ENCODE data around the gene OR7C2. TPM values are rescaled to one million over a fixed set of nuclear protein-coding genes. Genes with fewer than 3 reads are reported as not detected.

Gene OR7C2
- not detected in 2 replicates for total RNA-seq

DNA sequence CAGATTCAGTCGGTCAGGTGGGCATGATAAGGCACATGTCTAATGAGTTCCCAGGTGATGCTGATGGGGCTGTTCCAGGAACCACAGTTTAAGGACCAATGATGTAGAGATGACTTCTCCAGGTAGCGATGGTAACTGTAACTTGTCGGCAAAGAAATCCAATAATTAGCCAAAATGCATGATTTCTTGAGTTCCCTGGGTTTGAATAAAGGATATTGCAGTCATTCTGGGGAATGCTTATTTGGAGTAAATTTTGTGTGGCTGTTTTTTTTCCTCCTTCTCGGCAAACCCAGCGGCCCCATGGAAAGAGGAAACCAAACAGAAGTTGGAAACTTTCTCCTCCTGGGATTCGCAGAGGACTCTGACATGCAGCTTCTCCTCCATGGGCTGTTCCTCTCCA lies at the start of gene OR7C2:
OR7C2 (plus strand) TSS at position 301 of the 400 bp plus-strand sequence; CDS start at position 301, 0 bp downstream.

DNA sequence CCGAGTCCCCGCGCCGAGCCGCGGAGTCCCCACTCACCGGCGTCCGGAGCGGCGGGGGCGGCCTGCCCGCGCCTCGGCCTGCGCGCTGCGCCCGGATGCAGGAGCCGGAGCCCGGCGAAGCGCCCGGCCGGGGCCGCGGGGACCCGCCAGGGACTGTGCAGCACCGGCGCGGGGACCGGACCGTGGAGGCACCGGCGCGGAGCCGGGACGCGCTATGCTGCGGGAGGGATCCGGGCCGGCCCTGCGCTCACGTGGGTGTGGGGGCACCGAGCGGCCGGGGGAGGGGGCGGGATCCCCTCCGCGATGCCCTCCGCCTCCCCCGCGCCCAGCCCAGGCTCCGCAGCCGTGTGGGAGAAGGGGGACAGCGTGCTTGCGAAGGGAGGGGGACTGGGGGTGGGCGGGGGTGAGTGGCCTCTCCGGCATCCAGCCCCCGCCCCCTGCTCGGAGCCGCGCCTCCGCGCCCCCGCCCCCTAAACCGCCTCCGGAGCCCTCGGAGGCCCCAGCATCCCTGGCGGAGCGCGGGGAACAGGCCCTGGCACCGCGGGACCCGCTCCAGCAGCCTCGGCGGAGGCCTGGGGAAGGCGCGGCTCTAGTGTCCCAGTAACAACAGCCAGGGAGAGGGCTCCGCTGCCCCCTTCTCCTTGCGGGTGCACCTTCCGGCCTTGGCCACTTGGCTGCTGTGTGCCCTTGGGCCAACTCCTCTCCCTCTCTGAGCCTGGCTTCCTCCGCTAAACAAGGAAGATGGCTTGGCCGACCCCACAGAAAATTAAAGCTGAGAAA lies 38.4 kb downstream of the OR7C2 start, which contains the start of gene SLC1A6:
SLC1A6 (minus strand) TSS at position 389 of the 780 bp plus-strand sequence. CDS start 6,954 bp downstream, outside the sequence.

Other genes with a start within 250 kb of the OR7C2 start
- gene ADGRE2, start 162.9 kb upstream of the OR7C2 start, total RNA-seq, result 5.2 and 6.1 TPM in 2 replicates
- 0.16 TPM in 1 of 2 replicates, not detected in the other for gene OR7A5, start 106.3 kb upstream of the OR7C2 start, total RNA-seq
- not detected in 2 replicates for gene OR7C1, start 106.3 kb upstream of the OR7C2 start, total RNA-seq
- gene OR7A10, start 92.6 kb upstream of the OR7C2 start, total RNA-seq, result not detected in 2 replicates
- gene OR7A17, start 55.4 kb upstream of the OR7C2 start, total RNA-seq, result not detected in 2 replicates
- gene SLC1A6, start 38.4 kb downstream of the OR7C2 start, total RNA-seq, result not detected in 2 replicates
- gene CASP14, start 108.0 kb downstream of the OR7C2 start, total RNA-seq, result not detected in 2 replicates
- gene OR1I1, start 140.7 kb downstream of the OR7C2 start, total RNA-seq, result not detected in 2 replicates
- gene SYDE1, start 165.9 kb downstream of the OR7C2 start, total RNA-seq, result 63.8 and 68.0 TPM in 2 replicates

Data from epithelial cell of alveolus of lung (primary cell).